Panc1 (cell line): ENCODE measurements around the gene TENT4B. TPM values are rescaled to one million over a fixed set of nuclear protein-coding genes. Genes with fewer than 3 reads are reported as not detected.

Experiments
- ATAC-seq: fragments of 200-7000 bp; cut with Tn5 transposase; 2 replicates; pipeline ENCODE4 v1.9.1; 2020; ENCODE audit warnings: mild to moderate bottlenecking, moderate library complexity
- BruUV-seq: library from RNA; stranded (reverse); fragments of 400-500 nt; replicated peaks from 2 replicates; lab custom pipeline; 2021; lab: Mats Ljungman, UMichigan
- CTCF ChIA-PET: fragments of 300-600 bp; sonication (Branson Sonifier 250); formaldehyde crosslinking; loops from one replicate; lab custom pipeline; 2022; ENCODE audit warnings: antibody characterized with exemption; lab: Charles Lee
- POLR2A ChIA-PET: fragments of 300-600 bp; sonication (Branson Sonifier 250); formaldehyde crosslinking; loops from one replicate; lab custom pipeline; 2022; ENCODE audit warnings: antibody characterized with exemption; lab: Charles Lee
- DNase-seq: peaks from one replicate; pipeline ENCODE4 v3.0.0-alpha.2; 2010; ENCODE audit warnings: low read depth, low spot score
- H3K27ac ChIP-seq: 2 replicates; pipeline ENCODE4 v1.5.1; 2011; ENCODE audit warnings: mild to moderate bottlenecking, low read length, inconsistent platforms
- H3K27me3 ChIP-seq: fragments of 200-500 bp; sonication (Bioruptor generic); 2 replicates; pipeline ENCODE4 v1.6.0; 2014; ENCODE audit warnings: low read length, inconsistent platforms; ENCODE audit not compliant: control insufficient read depth, insufficient read depth
- H3K36me3 ChIP-seq: fragments of 200-500 bp; sonication (Bioruptor generic); 2 replicates; pipeline ENCODE4 v1.5.1; 2014; ENCODE audit warnings: inconsistent platforms, mild to moderate bottlenecking, low read length, moderate library complexity; ENCODE audit not compliant: control insufficient read depth, insufficient read depth
- H3K4me1 ChIP-seq: 2 replicates; pipeline ENCODE4 v1.5.1; 2011; ENCODE audit warnings: inconsistent platforms, mild to moderate bottlenecking, low read length, moderate library complexity; ENCODE audit not compliant: control insufficient read depth, insufficient read depth
- H3K4me3 ChIP-seq, 2 experiments: 2 replicates each; pipeline ENCODE4 v1.5.1; 2011 to 2012; ENCODE audit warnings: low read depth in 2 of 2, low read length in 2 of 2, mild to moderate bottlenecking in 2 of 2, inconsistent platforms in 1 of 2, moderate library complexity in 1 of 2
- H3K9me3 ChIP-seq: fragments of 200-500 bp; sonication (Bioruptor generic); 2 replicates; pipeline ENCODE4 v1.5.1; 2014; ENCODE audit warnings: low read depth, mild to moderate bottlenecking, inconsistent platforms, low read length, moderate library complexity; ENCODE audit not compliant: control insufficient read depth, insufficient read depth
- POLR2AphosphoS5 ChIP-seq: IDR thresholded peaks from 2 replicates; pipeline ENCODE4 v1.6.1; 2012; ENCODE audit warnings: mild to moderate bottlenecking, low read depth, low read length, moderate library complexity
- SIN3A ChIP-seq: IDR thresholded peaks from 2 replicates; pipeline ENCODE4 v1.6.1; 2012; ENCODE audit warnings: low read depth, mild to moderate bottlenecking, low read length, moderate library complexity, borderline replicate concordance; ENCODE audit not compliant: insufficient read depth
- TCF7L2 ChIP-seq: IDR thresholded peaks from 2 replicates; pipeline ENCODE4 v1.6.1; 2011; ENCODE audit warnings: mild to moderate bottlenecking, low read depth, low read length, inconsistent platforms
- in situ Hi-C: cut with HindIII; loops from 2 replicates; pipeline ENCODE4 v1.10.0; 2016; ENCODE audit warnings: low sequenced_read_pairs, low pct_unique_long_range_greater_than_20kb
- intact Hi-C: fragments of 100-400 bp; cut with micrococcal nuclease; formaldehyde crosslinking; loops from one replicate; pipeline ENCODE4 v1.10.0; 2022; ENCODE audit not compliant: unreplicated experiment
- total RNA-seq: library from RNA; stranded (reverse); gene quantifications from one replicate; pipeline ENCODE4 v1.2.1, GENCODE V29; 2021; ENCODE audit not compliant: unreplicated experiment
- TF ChIP-seq, protein P1 (sequence below): fragments of 450-650 bp; IDR thresholded peaks from 2 replicates; pipeline ENCODE4 v1.5.1; 2017; ENCODE audit warnings: mild to moderate bottlenecking
- TF ChIP-seq, protein P2 (sequence below), 2 experiments: IDR thresholded peaks; 2 replicates each; pipeline ENCODE4 v1.6.1; 2011 to 2012; ENCODE audit warnings: low read depth in 2 of 2, control low read depth in 1 of 2, low read length in 1 of 2, mild to moderate bottlenecking in 1 of 2, moderate library complexity in 1 of 2; ENCODE audit not compliant: insufficient read depth in 1 of 2

Gene TENT4B
- total RNA-seq, 1 experiment from 2014 or later = 9.7 TPM

DNA sequence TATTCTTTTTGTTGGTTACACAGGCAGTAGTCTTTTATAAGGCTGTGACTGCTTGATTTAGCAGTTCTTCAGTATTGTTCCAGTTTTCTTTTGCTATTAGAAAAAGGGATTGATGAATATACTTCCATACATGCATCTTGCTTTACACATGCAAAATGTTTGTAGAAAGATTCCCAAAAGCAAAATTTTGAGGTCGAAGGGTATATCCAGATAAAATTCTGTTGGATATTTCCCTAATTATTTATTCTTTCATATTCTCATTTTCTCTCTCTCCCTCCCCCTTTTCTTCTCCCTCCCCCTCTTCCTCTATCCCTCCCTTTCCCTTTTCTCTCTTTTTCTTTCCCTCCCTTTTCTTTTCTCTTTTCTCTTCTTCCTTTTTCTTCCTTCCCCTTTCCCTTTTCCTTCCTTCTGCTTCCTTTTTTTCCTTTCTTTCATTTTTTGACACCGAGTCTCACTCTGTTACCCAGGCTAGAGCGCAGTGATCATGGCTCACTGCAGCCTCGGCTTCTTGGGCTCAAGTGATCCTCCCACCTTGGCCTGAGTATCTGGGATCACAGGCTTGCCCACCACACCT lies 66.4 kb downstream of the TENT4B start:
- no TSS peak for BruUV-seq
- H3K4me3 ChIP-seq = no peak overlapping the region
- TF ChIP-seq SIN3A (no peak), POLR2AphosphoS5 (no peak), TCF7L2 (no peak)
- TF ChIP-seq, protein P1, sequence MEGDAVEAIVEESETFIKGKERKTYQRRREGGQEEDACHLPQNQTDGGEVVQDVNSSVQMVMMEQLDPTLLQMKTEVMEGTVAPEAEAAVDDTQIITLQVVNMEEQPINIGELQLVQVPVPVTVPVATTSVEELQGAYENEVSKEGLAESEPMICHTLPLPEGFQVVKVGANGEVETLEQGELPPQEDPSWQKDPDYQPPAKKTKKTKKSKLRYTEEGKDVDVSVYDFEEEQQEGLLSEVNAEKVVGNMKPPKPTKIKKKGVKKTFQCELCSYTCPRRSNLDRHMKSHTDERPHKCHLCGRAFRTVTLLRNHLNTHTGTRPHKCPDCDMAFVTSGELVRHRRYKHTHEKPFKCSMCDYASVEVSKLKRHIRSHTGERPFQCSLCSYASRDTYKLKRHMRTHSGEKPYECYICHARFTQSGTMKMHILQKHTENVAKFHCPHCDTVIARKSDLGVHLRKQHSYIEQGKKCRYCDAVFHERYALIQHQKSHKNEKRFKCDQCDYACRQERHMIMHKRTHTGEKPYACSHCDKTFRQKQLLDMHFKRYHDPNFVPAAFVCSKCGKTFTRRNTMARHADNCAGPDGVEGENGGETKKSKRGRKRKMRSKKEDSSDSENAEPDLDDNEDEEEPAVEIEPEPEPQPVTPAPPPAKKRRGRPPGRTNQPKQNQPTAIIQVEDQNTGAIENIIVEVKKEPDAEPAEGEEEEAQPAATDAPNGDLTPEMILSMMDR = no peak
- TF ChIP-seq, protein P2, sequence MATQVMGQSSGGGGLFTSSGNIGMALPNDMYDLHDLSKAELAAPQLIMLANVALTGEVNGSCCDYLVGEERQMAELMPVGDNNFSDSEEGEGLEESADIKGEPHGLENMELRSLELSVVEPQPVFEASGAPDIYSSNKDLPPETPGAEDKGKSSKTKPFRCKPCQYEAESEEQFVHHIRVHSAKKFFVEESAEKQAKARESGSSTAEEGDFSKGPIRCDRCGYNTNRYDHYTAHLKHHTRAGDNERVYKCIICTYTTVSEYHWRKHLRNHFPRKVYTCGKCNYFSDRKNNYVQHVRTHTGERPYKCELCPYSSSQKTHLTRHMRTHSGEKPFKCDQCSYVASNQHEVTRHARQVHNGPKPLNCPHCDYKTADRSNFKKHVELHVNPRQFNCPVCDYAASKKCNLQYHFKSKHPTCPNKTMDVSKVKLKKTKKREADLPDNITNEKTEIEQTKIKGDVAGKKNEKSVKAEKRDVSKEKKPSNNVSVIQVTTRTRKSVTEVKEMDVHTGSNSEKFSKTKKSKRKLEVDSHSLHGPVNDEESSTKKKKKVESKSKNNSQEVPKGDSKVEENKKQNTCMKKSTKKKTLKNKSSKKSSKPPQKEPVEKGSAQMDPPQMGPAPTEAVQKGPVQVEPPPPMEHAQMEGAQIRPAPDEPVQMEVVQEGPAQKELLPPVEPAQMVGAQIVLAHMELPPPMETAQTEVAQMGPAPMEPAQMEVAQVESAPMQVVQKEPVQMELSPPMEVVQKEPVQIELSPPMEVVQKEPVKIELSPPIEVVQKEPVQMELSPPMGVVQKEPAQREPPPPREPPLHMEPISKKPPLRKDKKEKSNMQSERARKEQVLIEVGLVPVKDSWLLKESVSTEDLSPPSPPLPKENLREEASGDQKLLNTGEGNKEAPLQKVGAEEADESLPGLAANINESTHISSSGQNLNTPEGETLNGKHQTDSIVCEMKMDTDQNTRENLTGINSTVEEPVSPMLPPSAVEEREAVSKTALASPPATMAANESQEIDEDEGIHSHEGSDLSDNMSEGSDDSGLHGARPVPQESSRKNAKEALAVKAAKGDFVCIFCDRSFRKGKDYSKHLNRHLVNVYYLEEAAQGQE (IDR thresholded peaks at IDR 0.05; ENCODE audit: insufficient read depth in 1 of 2, low read depth in 2 of 2, low read length in 1 of 2) = no peak
- ATAC-seq (no peak), DNase-seq (no peak)
- ChIA-PET CTCF (no interaction called here), POLR2A (no interaction called here)
- in situ Hi-C loops (no loop called here), intact Hi-C loops (loop anchor here (10.0 kb wide), 1 partner anchor 135 kb away; no protein-coding TSS in a partner anchor)
- no peaks in the 10 kb centered on the region for H3K9me3 ChIP-seq
- H3K27me3 ChIP-seq = no peaks in the 10 kb centered on the region
- no peaks in the 10 kb centered on the region; the same call in 1 of the 2 replicates for H3K36me3 ChIP-seq
- H3K4me1 ChIP-seq = no peaks in the 10 kb centered on the region
- H3K27ac ChIP-seq = no peak overlapping the region

DNA sequence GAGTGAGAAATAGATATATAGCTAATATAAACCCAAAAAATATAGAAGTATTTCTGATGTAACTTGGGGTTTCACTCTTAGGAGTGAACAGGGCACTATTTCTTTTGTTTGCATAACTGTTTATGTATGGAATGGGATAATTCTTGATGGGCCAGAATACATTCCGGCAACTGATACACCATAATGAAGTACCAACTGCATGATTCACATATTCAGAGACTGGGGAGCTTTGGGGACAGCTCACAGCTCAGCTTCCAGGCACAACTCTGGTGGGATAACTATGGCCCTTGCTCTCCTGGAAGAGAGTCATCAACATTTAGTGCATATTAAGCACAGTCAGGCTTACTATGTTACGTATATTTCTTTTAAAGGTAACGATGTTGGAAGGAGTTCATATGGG lies 71.2 kb downstream of the TENT4B start:
- ChIA-PET POLR2A (no interaction called here), CTCF (no interaction called here)
- in situ Hi-C loops = no loop called here
- DNase-seq (no peak), ATAC-seq (no peak)
- Histone ChIP-seq H3K4me1 (no peaks in the 10 kb centered on the region), H3K9me3 (no peaks in the 10 kb centered on the region), H3K36me3 (no peaks in the 10 kb centered on the region; the same call in 1 of the 2 replicates), H3K27me3 (no peaks in the 10 kb centered on the region), H3K4me3 (no peak overlapping the region), H3K27ac (no peak overlapping the region)
- no TSS peak for BruUV-seq
- intact Hi-C loops = no loop called here
- no peak for TF ChIP-seq POLR2AphosphoS5

DNA sequence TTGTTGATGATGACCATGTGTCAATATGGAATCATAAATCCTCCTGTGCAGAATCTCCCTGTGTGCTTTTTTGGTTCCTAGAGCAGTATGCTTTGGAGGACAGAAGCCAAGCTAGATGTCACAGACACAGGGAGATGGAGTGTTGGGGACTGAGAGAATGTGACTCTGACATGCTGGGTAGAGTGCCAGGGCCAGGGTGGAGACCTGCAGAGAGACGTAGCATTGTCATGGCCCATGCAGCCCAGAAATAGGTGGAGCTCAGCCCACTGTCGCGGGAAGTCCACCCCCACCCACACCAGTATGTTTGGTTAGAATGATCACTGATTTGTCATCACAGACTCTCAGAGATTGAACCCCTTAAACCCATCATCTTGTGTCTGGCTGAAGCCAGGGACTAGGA lies 74.0 kb downstream of the TENT4B start:
- POLR2A ChIA-PET = no interaction called here
- H3K36me3 ChIP-seq = peaks cover 2% of the 10 kb centered on the region; the same call in 1 of the 2 replicates

More for the DNA sequence above, 74.0 kb downstream of the TENT4B start:
- intact Hi-C loops (no loop called here), in situ Hi-C loops (no loop called here)
- TF ChIP-seq, protein P1 = no peak
- TF ChIP-seq SIN3A = no peak
- no peak for TF ChIP-seq POLR2AphosphoS5
- TF ChIP-seq, protein P2 (IDR thresholded peaks at IDR 0.05; ENCODE audit: insufficient read depth in 1 of 2, low read depth in 2 of 2, low read length in 1 of 2) = no peak
- TF ChIP-seq TCF7L2 = no peak
- Histone ChIP-seq H3K4me3 (no peak overlapping the region), H3K4me1 (no peaks in the 10 kb centered on the region), H3K9me3 (no peaks in the 10 kb centered on the region), H3K27me3 (no peaks in the 10 kb centered on the region), H3K27ac (no peak overlapping the region)
- ATAC-seq (no peak), DNase-seq (no peak)
- CTCF ChIA-PET = no interaction called here
- no TSS peak for BruUV-seq
